Stimulated activated CD8-positive, alpha-beta memory T cell treated with anti-CD3 and anti-CD28 coated beads, Interleukin-2, amount 100 ng/mL, for 48 hours (primary cell): ENCODE measurements around the gene MOB3C.

ENCODE experiments used
- DNase-seq, 2 donors: peaks; one replicate each; pipeline ENCODE4 v3.0.0-alpha.2; 2020; ENCODE audit warnings: low read depth in 2 of 2

Gene MOB3C

GRCh38 chr1:46606255-46606965 lies 10.2 kb downstream of the MOB3C start:
- DNase-seq = no peak

GRCh38 chr1:46605232-46605631 lies 11.4 kb downstream of the MOB3C start:
- no peak for DNase-seq

GRCh38 chr1:46603858-46604549 lies 12.6 kb downstream of the MOB3C start, which contains the start of gene MKNK1:
TSS of gene MKNK1 (minus strand) at chr1:46604268. CDS start at chr1:46583327, 20,941 bp downstream.
- peak; percentile 93 to 97 for DNase-seq

GRCh38 chr1:46603481-46603857 lies 13.1 kb downstream of the MOB3C start:
- DNase-seq = no peak

GRCh38 chr1:46601257-46602007 lies 15.2 kb downstream of the MOB3C start:
- DNase-seq = no peak

GRCh38 chr1:46599059-46599970 lies 17.3 kb downstream of the MOB3C start:
- no peak for DNase-seq

- DNase-seq = no peak
Measured at GRCh38 chr1:46596846-46597245, 19.8 kb downstream of the MOB3C start.

- no peak for DNase-seq
Measured at GRCh38 chr1:46596036-46596435, 20.6 kb downstream of the MOB3C start.

- DNase-seq = no peak
Measured at GRCh38 chr1:46595127-46595526, 21.5 kb downstream of the MOB3C start.

- DNase-seq = no peak
Measured at GRCh38 chr1:46594063-46594462, 22.5 kb downstream of the MOB3C start.

- no peak for DNase-seq
Measured at GRCh38 chr1:46592823-46593222, 23.8 kb downstream of the MOB3C start.

- no peak for DNase-seq
Measured at GRCh38 chr1:46589529-46589928, 27.1 kb downstream of the MOB3C start.

GRCh38 chr1:46587069-46587468 lies 29.5 kb downstream of the MOB3C start:
- DNase-seq = no peak

- DNase-seq = no peak
Measured at GRCh38 chr1:46585312-46585938, 31.2 kb downstream of the MOB3C start.

- no peak for DNase-seq
Measured at GRCh38 chr1:46583494-46583893, 33.1 kb downstream of the MOB3C start.

GRCh38 chr1:46582972-46583371 lies 33.6 kb downstream of the MOB3C start:
- no peak for DNase-seq

GRCh38 chr1:46581681-46582455 lies 34.7 kb downstream of the MOB3C start:
- no peak for DNase-seq

GRCh38 chr1:46580140-46580903 lies 36.3 kb downstream of the MOB3C start:
- no peak for DNase-seq

- no peak for DNase-seq
Measured at GRCh38 chr1:46577671-46578070, 38.9 kb downstream of the MOB3C start.

GRCh38 chr1:46576596-46576995 lies 40.0 kb downstream of the MOB3C start:
- DNase-seq = no peak
